HEK293T (cell line): ENCODE data around the gene MAFG.
A peak's percentile ranks its signal among the peaks of the same experiment; 100 is the strongest.

Experiments
- CTCF ChIA-PET: fragments of 350-600 bp; formaldehyde crosslinking; extraction: SDS; loops from one replicate; lab custom pipeline; 2021; ENCODE audit warnings: antibody characterized with exemption, inconsistent platforms; lab: Yijun Ruan, JAX
- POLR2A ChIA-PET: fragments of 350-600 bp; formaldehyde crosslinking; extraction: SDS; loops from one replicate; lab custom pipeline; 2020; ENCODE audit warnings: antibody characterized with exemption, inconsistent platforms; lab: Yijun Ruan, JAX
- DNase-seq: peaks from one replicate; pipeline ENCODE4 v3.0.0; 2012; ENCODE audit warnings: mixed read lengths; ENCODE audit errors: extremely low spot score
- ARNT ChIP-seq: fragments of 450-650 bp; IDR thresholded peaks from 2 replicates; pipeline ENCODE4 v1.6.1; 2017; ENCODE audit warnings: mild to moderate bottlenecking
- BHLHE40 ChIP-seq: fragments of 450-650 bp; IDR thresholded peaks from 2 replicates; pipeline ENCODE4 v1.6.1; 2016; ENCODE audit warnings: mild to moderate bottlenecking, moderate library complexity, borderline replicate concordance
- CTBP1 ChIP-seq: fragments of 450-650 bp; IDR thresholded peaks from 2 replicates; pipeline ENCODE4 v1.6.1; 2016; ENCODE audit warnings: borderline replicate concordance
- ELF4 ChIP-seq: fragments of 450-650 bp; IDR thresholded peaks from 2 replicates; pipeline ENCODE4 v1.6.1; 2017; ENCODE audit warnings: antibody characterized with exemption
- FOXA1 ChIP-seq: fragments of 450-650 bp; IDR thresholded peaks from 2 replicates; pipeline ENCODE4 v1.6.1; 2016; ENCODE audit warnings: mild to moderate bottlenecking
- FOXK2 ChIP-seq: fragments of 450-650 bp; IDR thresholded peaks from 2 replicates; pipeline ENCODE4 v1.6.1; 2016; ENCODE audit warnings: mild to moderate bottlenecking
- FOXM1 ChIP-seq: fragments of 450-650 bp; IDR thresholded peaks from 2 replicates; pipeline ENCODE4 v1.6.1; 2017; ENCODE audit warnings: mild to moderate bottlenecking, borderline replicate concordance
- HDGF ChIP-seq: fragments of 450-650 bp; IDR thresholded peaks from 2 replicates; pipeline ENCODE4 v1.6.1; 2017; ENCODE audit warnings: antibody characterized with exemption, borderline replicate concordance
- L3MBTL2 ChIP-seq: fragments of 450-650 bp; conservative IDR thresholded peaks from 2 replicates; pipeline ENCODE4 v1.6.1; 2016; ENCODE audit warnings: mild to moderate bottlenecking
- LEF1 ChIP-seq: fragments of 450-650 bp; IDR thresholded peaks from 2 replicates; pipeline ENCODE4 v1.6.1; 2017; ENCODE audit warnings: mild to moderate bottlenecking, borderline replicate concordance
- NFRKB ChIP-seq: fragments of 450-650 bp; IDR thresholded peaks from 2 replicates; pipeline ENCODE4 v1.6.1; 2016; ENCODE audit warnings: mild to moderate bottlenecking, moderate library complexity
- SP1 ChIP-seq: fragments of 450-650 bp; IDR thresholded peaks from 2 replicates; pipeline ENCODE4 v1.6.1; 2017
- SUZ12 ChIP-seq: fragments of 450-650 bp; IDR thresholded peaks from 2 replicates; pipeline ENCODE4 v1.6.1; 2016; ENCODE audit warnings: mild to moderate bottlenecking
- TARDBP ChIP-seq: fragments of 450-650 bp; IDR thresholded peaks from 2 replicates; pipeline ENCODE4 v1.6.1; 2016
- ZNF384 ChIP-seq: fragments of 450-650 bp; IDR thresholded peaks from 2 replicates; pipeline ENCODE4 v1.6.1; 2016
- TF ChIP-seq, protein P1 (sequence below): fragments of 450-650 bp; IDR thresholded peaks from 2 replicates; pipeline ENCODE4 v1.6.1; 2016

Gene MAFG

DNA sequence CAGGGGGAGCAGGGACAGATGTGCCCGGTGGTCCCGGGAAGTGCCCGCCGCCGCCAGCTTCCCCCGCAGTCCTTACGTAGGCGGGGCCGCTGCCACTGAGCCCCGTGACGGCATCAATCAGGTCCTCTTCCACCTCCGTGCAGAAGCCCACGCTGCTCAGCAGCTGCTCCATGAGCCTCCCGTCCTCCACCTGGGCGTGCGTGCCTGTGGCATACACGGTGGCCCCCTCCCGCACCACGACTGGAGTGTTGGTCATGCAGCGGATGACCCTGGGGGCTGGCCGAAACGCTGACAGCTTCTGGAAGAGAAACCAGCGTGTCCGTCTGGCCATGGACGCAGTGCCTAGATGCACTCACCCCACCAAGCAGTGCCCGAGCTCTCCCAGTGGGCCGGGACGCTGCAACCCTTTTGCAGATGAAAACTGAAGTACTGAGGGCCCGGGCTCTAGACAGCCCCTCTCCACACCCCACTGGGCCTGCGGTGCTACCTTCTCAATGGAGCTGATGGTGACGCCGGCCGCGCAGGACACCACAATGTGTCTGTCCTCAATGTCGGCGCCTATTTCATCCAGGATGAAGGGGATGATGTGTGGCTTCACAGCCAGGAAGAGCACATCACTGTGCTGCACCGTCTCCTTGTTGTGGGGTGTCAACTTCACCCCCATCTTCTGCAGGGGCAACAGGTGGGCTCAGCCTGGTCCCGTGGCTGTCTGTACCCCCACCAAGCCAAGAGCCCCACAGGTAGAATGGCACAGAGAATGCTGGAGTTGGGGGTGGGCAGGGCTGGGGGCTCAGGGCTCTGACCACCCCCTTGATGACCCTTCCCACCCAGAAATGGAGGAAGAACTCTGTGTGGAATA is 7.5 kb upstream of the MAFG start:
- TF ChIP-seq LEF1 (no peak), NFRKB (no peak), FOXM1 (no peak), ARNT (no peak), FOXA1 (no peak), CTBP1 (no peak), HDGF (no peak), ZNF384 (no peak), ELF4 (no peak), TARDBP (no peak)
- TF ChIP-seq, protein P1, sequence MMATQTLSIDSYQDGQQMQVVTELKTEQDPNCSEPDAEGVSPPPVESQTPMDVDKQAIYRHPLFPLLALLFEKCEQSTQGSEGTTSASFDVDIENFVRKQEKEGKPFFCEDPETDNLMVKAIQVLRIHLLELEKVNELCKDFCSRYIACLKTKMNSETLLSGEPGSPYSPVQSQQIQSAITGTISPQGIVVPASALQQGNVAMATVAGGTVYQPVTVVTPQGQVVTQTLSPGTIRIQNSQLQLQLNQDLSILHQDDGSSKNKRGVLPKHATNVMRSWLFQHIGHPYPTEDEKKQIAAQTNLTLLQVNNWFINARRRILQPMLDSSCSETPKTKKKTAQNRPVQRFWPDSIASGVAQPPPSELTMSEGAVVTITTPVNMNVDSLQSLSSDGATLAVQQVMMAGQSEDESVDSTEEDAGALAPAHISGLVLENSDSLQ = no peak
- ChIA-PET POLR2A (interaction anchor here (1.1 to 4.4 kb wide), 4 partner anchors 8 to 129 kb away, joined by 4 to 37 read pairs (median 10); partner anchors contain the start of gene MAFG), CTCF (no interaction called here)
- DNase-seq = no peak

DNA sequence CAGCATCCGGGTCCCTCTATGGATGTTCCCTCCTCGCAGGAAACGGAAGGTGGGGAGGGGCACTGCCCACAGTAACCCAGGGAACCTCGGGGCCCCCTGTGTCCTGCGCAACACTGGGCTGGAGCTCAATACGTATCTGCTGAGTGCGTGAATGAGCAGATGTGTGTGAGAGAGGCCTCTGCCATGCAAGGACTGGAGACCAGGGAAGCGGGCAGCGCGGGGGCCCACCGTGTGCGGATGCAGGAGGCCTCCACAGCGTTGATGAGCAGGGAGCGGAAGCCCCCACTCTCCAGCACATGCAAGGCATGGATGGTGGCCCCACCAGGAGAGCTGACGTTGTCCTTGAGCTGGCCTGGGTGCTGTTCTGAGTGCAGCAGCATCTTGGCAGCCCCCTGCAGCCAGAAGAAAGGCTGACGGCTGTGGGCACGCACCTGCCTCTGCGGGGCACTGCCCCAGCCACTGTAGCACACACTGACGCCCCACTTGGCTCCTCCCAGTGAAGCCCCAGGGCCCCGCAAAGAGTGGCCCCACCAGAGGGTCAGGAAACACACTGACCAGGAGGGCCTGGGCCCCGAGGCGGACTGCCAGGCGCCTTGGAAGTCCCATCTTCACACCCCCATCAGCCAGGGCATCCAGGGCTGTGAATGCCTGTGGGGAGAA is 6.7 kb upstream of the MAFG start:
- CTCF ChIA-PET = no interaction called here
- POLR2A ChIA-PET = interaction anchor here (1.0 to 4.4 kb wide), 5 partner anchors 7 to 130 kb away, joined by 3 to 37 read pairs (median 4); partner anchors contain the start of gene MAFG
- DNase-seq = no peak
- no peak for TF ChIP-seq TARDBP
- TF ChIP-seq, protein P1 = no peak
- TF ChIP-seq ELF4 = no peak
- TF ChIP-seq CTBP1 = no peak
- no peak for TF ChIP-seq HDGF
- TF ChIP-seq LEF1 = no peak
- TF ChIP-seq ZNF384 = no peak
- TF ChIP-seq ARNT = no peak
- no peak for TF ChIP-seq L3MBTL2
- no peak for TF ChIP-seq FOXA1
- TF ChIP-seq BHLHE40 = no peak
- no peak for TF ChIP-seq FOXM1
- no peak for TF ChIP-seq SUZ12
- no peak for TF ChIP-seq SP1
- no peak for TF ChIP-seq NFRKB
- no peak for TF ChIP-seq FOXK2

DNA sequence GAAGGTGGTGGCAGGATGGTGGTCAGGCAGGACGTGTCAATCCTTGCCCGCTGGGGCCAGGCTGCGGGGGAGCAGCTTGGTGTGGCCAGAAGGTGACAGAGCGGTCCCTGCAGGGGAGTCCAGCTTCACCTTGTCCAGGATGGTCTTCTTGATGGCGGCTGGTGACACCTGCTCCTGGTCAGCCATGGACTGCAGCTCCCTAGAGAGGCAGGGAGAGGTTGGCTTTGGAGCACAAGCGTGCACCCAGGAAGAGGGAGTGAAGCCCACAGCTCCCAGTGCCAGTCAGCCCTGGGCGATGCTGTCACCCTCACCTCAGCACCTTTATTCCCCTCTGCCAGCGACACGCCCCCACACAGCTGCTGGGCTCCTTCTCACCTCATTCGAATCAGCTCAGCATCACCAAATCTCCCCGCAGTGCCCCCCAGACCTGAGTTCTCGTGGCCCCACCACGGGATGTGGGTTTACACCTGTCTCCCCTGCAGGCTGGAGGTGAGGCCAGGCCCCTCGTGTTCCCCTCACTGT is 5.7 kb upstream of the MAFG start:
- ChIA-PET POLR2A (interaction anchor here (0.7 to 1.5 kb wide), 4 partner anchors 9 to 294 kb away, joined by 3 read pairs; no protein-coding TSS in a partner anchor), CTCF (no interaction called here)
- DNase-seq = no peak
- TF ChIP-seq SP1 = no peak
- no peak for TF ChIP-seq ARNT
- no peak for TF ChIP-seq NFRKB
- no peak for TF ChIP-seq LEF1
- no peak for TF ChIP-seq ZNF384
- no peak for TF ChIP-seq BHLHE40
- no peak for TF ChIP-seq CTBP1
- TF ChIP-seq HDGF = no peak; the same call in 1 of the 2 replicates
- no peak for TF ChIP-seq SUZ12
- no peak for TF ChIP-seq FOXM1
- no peak for TF ChIP-seq FOXA1
- TF ChIP-seq ELF4 = no peak
- no peak for TF ChIP-seq FOXK2

DNA sequence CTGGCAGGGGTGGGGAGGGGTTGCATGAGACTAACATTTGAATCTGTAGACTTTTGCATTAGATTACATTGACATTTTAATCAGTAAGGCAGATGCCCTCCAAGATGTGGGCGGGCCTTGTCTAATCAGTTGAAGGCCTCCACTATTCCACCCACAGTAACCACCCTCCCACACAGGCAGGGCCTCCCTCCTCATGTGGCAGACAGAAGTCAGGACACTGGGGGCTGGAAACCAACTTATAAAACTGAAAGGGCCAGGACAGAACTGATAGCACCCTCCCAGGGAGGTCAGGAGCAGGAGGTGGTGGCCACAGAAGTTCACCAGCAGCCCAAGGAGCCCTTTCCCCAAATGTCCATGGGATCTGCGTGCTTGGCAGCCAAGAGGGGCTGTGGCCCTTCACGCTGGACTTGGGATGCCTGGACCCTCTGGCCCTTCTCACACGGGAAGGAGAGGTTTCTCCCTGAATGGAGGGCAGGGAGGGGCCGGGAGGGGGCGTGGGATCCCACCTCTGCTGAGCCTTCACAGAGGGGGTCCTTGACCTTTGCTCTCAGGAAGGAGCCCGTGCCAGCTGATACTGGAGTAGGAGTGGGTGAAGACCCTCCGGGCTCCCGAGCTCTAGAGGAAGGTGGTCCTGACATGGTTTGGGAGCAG is 4.9 kb upstream of the MAFG start:
- no peak for DNase-seq
- CTCF ChIA-PET = no interaction called here
- POLR2A ChIA-PET = interaction anchor here (1.1 to 2.1 kb wide), 3 partner anchors 8 to 293 kb away, joined by 3 to 13 read pairs (median 3); no protein-coding TSS in a partner anchor
- peak; percentile 89 for TF ChIP-seq FOXM1
- TF ChIP-seq ZNF384 = no peak

DNA sequence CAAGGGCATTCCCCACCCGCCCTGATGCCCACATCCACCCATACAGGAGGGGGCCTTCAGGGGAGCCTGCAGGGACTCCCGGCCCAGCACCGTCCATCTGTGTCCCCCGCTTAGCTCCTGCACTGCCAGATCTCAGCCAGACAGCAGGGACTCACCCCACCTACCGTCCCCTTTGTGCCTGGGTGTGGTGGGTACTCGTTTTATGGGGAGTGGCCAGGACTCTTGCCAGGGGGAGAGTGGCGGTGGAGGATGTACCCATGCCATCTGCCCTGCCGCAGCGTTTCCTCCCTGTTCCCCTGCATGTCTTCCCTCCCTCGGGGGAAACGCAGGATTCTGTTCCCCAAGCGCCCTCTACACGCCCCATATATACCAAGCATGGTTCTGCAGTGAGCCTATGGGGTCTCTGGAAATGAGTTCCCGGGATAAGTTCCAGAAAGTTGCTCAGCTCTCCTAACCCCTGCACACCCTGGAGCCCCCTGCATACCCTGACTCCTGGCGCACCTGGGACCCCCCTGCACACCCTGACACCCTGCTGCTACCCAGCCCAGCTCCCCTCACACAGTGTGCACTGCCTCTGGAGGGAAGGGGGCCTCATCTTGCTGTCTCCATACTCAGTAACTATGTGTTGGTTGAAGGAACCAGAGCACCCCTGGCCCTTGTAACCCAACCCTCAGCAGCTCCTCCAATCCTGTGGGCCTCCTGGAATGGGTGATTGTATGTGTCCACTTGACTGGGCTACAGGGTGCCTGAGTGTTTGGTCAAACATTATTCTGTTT is 4.2 kb upstream of the MAFG start:
- ChIA-PET POLR2A (interaction anchor here (1.9 to 2.1 kb wide), 2 partner anchors 8 to 11 kb away, joined by 5 to 13 read pairs; no protein-coding TSS in a partner anchor), CTCF (no interaction called here)
- no peak for DNase-seq
- TF ChIP-seq ZNF384 (no peak), SP1 (no peak), FOXA1 (no peak), FOXM1 (no peak), BHLHE40 (no peak), TARDBP (no peak), NFRKB (no peak), LEF1 (no peak), L3MBTL2 (no peak), HDGF (no peak), SUZ12 (no peak), CTBP1 (no peak), ARNT (no peak), FOXK2 (no peak), ELF4 (no peak)
- TF ChIP-seq, protein P1 = no peak
